Measurements from ENCODE around the gene RSPO4. TPM values are rescaled to one million over a fixed set of nuclear protein-coding genes. Genes with fewer than 3 reads are reported as not detected.

Gene RSPO4
- total RNA-seq, 2 experiments from 2014 or later, result 0.10 TPM; not detected in 1

DNA sequence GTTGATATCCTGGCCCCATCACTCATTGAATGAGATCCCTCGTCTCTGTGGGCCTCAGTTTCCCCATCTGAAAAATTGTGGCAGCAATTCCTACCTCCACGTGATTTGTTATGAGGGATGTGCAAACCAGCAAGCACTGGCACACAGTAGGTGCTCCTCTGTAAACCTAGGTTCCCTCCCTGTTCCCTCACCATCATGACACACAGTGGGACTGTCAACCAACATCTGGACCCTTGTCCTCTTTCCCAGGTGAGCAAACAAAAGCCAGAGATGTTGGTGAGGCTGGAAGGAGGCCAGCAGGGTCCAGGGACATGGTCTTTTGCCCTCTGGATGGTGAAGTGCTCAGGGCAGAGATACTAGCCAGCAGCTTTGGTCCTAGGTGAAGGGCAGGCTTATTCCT lies 26.1 kb downstream of the RSPO4 start:
- ChIA-PET CTCF (interaction anchor here (1.2 to 1.5 kb wide), 2 partner anchors 10 to 18 kb away, joined by 3 to 5 read pairs; no protein-coding TSS in a partner anchor), POLR2A (no interaction called here)
- no peaks in the 10 kb centered on the region for H3K9me3 Mint-ChIP-seq
- peaks cover 6% of the 10 kb centered on the region for H3K4me1 Mint-ChIP-seq
- H3K27ac Mint-ChIP-seq, result no peak overlapping the region
- H3K27me3 Mint-ChIP-seq, result peaks cover 2% of the 10 kb centered on the region
- H3K4me3 Mint-ChIP-seq, result no peak overlapping the region
- no peak for DNase-seq
- no peaks in the 10 kb centered on the region for H3K36me3 Mint-ChIP-seq (ENCODE audit: low read depth)

GRCh38 chr20:973785-974194 lies 28.3 kb downstream of the RSPO4 start:
- CTCF ChIA-PET, result interaction anchor here (0.7 kb wide), 2 partner anchors 9 to 236 kb away, joined by 4 to 5 read pairs; no protein-coding TSS in a partner anchor
- peak; percentile 51 for DNase-seq
- H3K27me3 Mint-ChIP-seq, result no peaks in the 10 kb centered on the region
- no peaks in the 10 kb centered on the region for H3K9me3 Mint-ChIP-seq
- H3K27ac Mint-ChIP-seq, result no peak overlapping the region
- no peaks in the 10 kb centered on the region for H3K36me3 Mint-ChIP-seq (ENCODE audit: low read depth)
- POLR2A ChIA-PET, result no interaction called here
- peaks cover 6% of the 10 kb centered on the region for H3K4me1 Mint-ChIP-seq
- no peak overlapping the region for H3K4me3 Mint-ChIP-seq

DNA sequence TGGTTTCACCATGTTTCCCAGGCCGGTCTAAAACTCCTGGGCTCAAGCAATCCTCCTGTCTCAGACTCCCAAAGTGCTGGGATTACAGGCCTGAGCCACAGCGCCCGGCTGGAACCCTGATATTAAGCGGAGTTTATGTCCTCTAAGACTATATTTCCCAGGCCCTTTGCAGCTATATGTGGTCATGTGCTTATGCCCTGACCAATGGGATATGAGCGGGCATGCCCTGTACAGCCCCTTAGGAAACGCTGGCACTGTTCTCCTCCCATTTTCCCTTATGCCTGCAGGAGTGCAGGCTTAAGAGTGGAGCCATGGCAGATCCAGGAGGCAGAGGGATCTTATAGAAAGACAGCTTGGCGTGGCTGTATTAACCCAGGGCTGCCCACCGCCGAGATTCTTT lies 29.9 kb downstream of the RSPO4 start:
- Mint-ChIP-seq H3K27ac (no peak overlapping the region), H3K4me1 (peaks cover 6% of the 10 kb centered on the region), H3K9me3 (no peaks in the 10 kb centered on the region), H3K27me3 (no peaks in the 10 kb centered on the region), H3K4me3 (no peak overlapping the region), H3K36me3 (ENCODE audit: low read depth) (no peaks in the 10 kb centered on the region)
- ChIA-PET POLR2A (no interaction called here), CTCF (interaction anchor here (1.3 to 1.4 kb wide), 2 partner anchors 14 to 850 kb away, joined by 3 read pairs; no protein-coding TSS in a partner anchor)
- no peak for DNase-seq

GRCh38 chr20:971346-971745 lies 30.8 kb downstream of the RSPO4 start:
- no peak for DNase-seq
- peaks cover 6% of the 10 kb centered on the region for H3K4me1 Mint-ChIP-seq
- ChIA-PET CTCF (interaction anchor here (1.2 kb wide), 1 partner anchor 156 kb away, joined by 3 read pairs; no protein-coding TSS in a partner anchor), POLR2A (no interaction called here)
- H3K27ac Mint-ChIP-seq, result no peak overlapping the region
- H3K27me3 Mint-ChIP-seq, result no peaks in the 10 kb centered on the region
- H3K4me3 Mint-ChIP-seq, result no peak overlapping the region
- H3K9me3 Mint-ChIP-seq, result no peaks in the 10 kb centered on the region
- no peaks in the 10 kb centered on the region for H3K36me3 Mint-ChIP-seq (ENCODE audit: low read depth)

DNA sequence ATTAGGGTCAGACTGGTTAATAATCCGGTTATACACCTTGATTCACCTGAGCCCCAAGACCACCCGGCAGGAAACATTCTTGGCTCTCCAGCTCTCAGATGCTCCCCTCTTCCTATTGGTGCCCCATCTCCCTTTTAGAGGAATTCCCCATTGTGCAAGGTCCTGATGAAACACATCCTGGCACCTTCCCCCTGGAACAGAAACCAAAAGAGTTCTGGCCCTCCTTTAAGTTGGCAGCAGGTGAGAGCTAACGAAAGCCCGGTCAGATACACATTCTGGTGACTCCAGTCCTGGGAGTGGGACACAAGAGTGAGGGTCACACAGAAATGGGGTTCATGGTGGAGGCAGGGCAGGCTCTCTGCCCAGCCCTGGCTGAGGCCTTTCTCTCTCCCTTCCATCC lies 32.2 kb downstream of the RSPO4 start:
- H3K27me3 Mint-ChIP-seq, result no peaks in the 10 kb centered on the region
- H3K4me1 Mint-ChIP-seq, result peaks cover 6% of the 10 kb centered on the region
- no peak overlapping the region for H3K27ac Mint-ChIP-seq
- ChIA-PET CTCF (no interaction called here), POLR2A (no interaction called here)
- H3K4me3 Mint-ChIP-seq, result no peak overlapping the region
- no peak for DNase-seq
- H3K36me3 Mint-ChIP-seq (ENCODE audit: low read depth), result no peaks in the 10 kb centered on the region
- no peaks in the 10 kb centered on the region for H3K9me3 Mint-ChIP-seq

GRCh38 chr20:967796-968742 lies 34.0 kb downstream of the RSPO4 start:
- Mint-ChIP-seq H3K4me3 (no peak overlapping the region), H3K36me3 (ENCODE audit: low read depth) (no peaks in the 10 kb centered on the region), H3K9me3 (no peaks in the 10 kb centered on the region), H3K4me1 (no peaks in the 10 kb centered on the region), H3K27ac (no peak overlapping the region), H3K27me3 (no peaks in the 10 kb centered on the region)
- ChIA-PET POLR2A (no interaction called here), CTCF (interaction anchor here (1.0 to 2.9 kb wide), 2 partner anchors 12 to 178 kb away, joined by 3 to 14 read pairs; no protein-coding TSS in a partner anchor)
- peak; percentile 26 for DNase-seq

- Mint-ChIP-seq H3K9me3 (no peaks in the 10 kb centered on the region), H3K4me3 (no peak overlapping the region), H3K36me3 (ENCODE audit: low read depth) (no peaks in the 10 kb centered on the region), H3K4me1 (no peaks in the 10 kb centered on the region), H3K27me3 (no peaks in the 10 kb centered on the region), H3K27ac (no peak overlapping the region)
- ChIA-PET POLR2A (no interaction called here), CTCF (interaction anchor here (1.2 to 2.9 kb wide), 3 partner anchors 7 to 150 kb away, joined by 3 to 14 read pairs (median 5); no protein-coding TSS in a partner anchor)
- no peak for DNase-seq
Observed at GRCh38 chr20:965956-966355, 36.2 kb downstream of the RSPO4 start.

DNA sequence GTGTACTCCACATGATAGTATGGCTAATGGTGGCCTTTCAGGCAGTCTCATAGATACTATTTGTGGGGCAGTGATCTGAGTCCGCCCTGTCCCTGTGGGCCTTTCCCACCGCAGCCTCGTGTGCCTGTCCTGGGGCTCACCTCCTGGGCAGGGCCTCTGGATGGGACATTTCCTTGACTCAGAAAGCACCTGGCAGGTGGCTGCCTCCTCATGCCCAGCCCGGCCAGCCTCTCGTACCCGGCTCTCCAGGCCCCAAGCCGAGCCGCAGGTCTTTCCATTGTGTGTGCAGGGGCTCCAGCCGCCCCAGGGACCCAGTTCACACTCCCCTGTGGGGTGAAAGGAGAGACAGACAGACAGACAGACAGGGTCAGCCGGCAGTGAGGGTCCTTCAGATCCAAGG lies 38.3 kb downstream of the RSPO4 start:
- Mint-ChIP-seq H3K27me3 (no peaks in the 10 kb centered on the region), H3K4me3 (no peak overlapping the region), H3K36me3 (ENCODE audit: low read depth) (no peaks in the 10 kb centered on the region), H3K27ac (no peak overlapping the region), H3K4me1 (peaks cover 2% of the 10 kb centered on the region), H3K9me3 (no peaks in the 10 kb centered on the region)
- ChIA-PET CTCF (no interaction called here), POLR2A (no interaction called here)
- DNase-seq, result no peak

GRCh38 chr20:962683-963082 lies 39.4 kb downstream of the RSPO4 start:
- no peaks in the 10 kb centered on the region for H3K9me3 Mint-ChIP-seq
- CTCF ChIA-PET, result interaction anchor here (1.0 to 1.5 kb wide), 2 partner anchors 12 to 153 kb away, joined by 3 read pairs; no protein-coding TSS in a partner anchor
- POLR2A ChIA-PET, result no interaction called here
- no peak overlapping the region for H3K27ac Mint-ChIP-seq
- peaks cover 2% of the 10 kb centered on the region for H3K27me3 Mint-ChIP-seq
- no peak overlapping the region for H3K4me3 Mint-ChIP-seq
- H3K4me1 Mint-ChIP-seq, result peaks cover 2% of the 10 kb centered on the region
- no peak for DNase-seq
- no peaks in the 10 kb centered on the region for H3K36me3 Mint-ChIP-seq (ENCODE audit: low read depth)

DNA sequence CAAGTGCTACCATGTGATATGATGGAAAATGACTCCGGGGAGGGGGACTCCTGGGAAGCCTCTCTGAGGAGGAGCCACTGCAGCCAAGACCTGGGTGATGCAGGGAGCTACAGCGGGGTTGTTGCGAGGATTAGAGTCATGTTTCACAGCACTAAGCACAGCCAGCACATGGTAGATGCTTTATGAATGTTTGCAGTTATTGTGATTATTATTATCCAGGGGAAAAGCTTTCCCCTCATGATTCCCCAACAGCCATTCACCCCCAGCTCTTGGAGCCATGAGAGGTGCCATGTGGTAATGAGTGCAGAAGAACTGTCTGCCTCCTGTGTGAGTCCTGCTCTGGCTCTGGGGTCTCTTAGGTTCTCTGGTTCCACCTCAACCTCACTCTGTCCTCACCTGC lies 39.9 kb downstream of the RSPO4 start:
- no peak overlapping the region for H3K27ac Mint-ChIP-seq
- H3K36me3 Mint-ChIP-seq (ENCODE audit: low read depth), result no peaks in the 10 kb centered on the region
- DNase-seq, result no peak
- H3K9me3 Mint-ChIP-seq, result no peaks in the 10 kb centered on the region
- peaks cover 2% of the 10 kb centered on the region for H3K27me3 Mint-ChIP-seq
- no peak overlapping the region for H3K4me3 Mint-ChIP-seq
- POLR2A ChIA-PET, result no interaction called here
- peaks cover 2% of the 10 kb centered on the region for H3K4me1 Mint-ChIP-seq
- CTCF ChIA-PET, result interaction anchor here (0.6 to 1.5 kb wide), 3 partner anchors 13 to 152 kb away, joined by 3 read pairs; no protein-coding TSS in a partner anchor

DNA sequence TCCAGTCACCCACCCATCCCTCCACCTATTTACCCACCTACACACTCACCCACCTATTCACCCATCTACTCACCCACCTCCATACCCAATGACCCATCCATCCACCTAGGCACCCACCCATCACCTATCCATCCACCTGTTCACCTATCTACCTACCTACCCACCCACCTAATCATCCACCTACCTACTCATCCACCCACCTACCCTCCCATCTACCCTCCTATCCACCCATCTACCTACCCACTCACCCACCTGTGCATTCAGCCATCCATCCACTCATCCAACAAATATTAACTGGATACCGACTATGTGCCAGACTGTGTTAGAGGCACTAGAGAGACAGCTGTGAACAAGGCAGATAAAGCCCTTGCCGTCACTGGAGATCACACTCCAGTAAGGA lies 40.3 kb downstream of the RSPO4 start:
- Mint-ChIP-seq H3K9me3 (no peaks in the 10 kb centered on the region), H3K4me3 (no peak overlapping the region), H3K4me1 (peaks cover 2% of the 10 kb centered on the region), H3K36me3 (ENCODE audit: low read depth) (no peaks in the 10 kb centered on the region), H3K27ac (no peak overlapping the region), H3K27me3 (peaks cover 2% of the 10 kb centered on the region)
- POLR2A ChIA-PET, result no interaction called here
- DNase-seq, result no peak
- CTCF ChIA-PET, result interaction anchor here (0.6 to 1.5 kb wide), 4 partner anchors 13 to 152 kb away, joined by 3 read pairs; no protein-coding TSS in a partner anchor

DNA sequence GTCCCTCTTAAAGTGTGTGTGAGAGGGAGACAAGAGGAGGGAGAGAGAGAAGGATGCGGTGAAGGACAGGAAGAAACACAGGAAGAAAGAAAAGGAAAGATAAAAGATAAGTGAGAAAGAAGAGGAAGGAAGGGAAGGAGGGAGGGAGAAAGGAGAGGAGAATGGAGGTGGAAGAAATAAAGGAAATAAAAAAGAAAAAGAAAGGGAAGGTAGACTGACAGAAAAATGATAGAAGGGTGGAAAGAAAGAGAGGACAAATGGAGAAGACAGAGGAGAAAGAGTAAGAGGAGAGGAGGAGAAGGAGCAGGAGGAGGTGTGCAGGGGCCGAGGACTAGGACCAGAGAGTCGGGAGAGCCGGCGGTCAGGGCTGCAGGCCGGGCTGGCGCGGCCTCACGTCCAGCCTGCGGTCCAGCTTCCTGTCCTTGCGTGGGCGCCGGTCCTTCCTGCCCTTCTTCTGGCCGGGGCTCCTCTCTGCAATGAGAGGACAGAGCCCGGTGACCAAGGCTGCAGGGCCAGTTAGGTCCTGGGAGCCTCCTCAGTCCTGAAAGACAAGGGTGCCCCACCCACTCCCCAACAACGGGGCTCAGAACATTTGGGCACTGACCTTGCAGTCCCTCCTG lies 42.0 kb downstream of the RSPO4 start:
- ChIA-PET POLR2A (no interaction called here), CTCF (no interaction called here)
- H3K4me1 Mint-ChIP-seq, result peaks cover 2% of the 10 kb centered on the region
- peaks cover 9% of the 10 kb centered on the region for H3K27me3 Mint-ChIP-seq
- H3K4me3 Mint-ChIP-seq, result no peak overlapping the region
- DNase-seq, result no peak
- no peaks in the 10 kb centered on the region for H3K36me3 Mint-ChIP-seq (ENCODE audit: low read depth)
- H3K9me3 Mint-ChIP-seq, result no peaks in the 10 kb centered on the region
- H3K27ac Mint-ChIP-seq, result no peak overlapping the region
